NT2/D1 (cell line): ENCODE results near the gene UBXN2A.

Experiments
- DNase-seq: peaks from one replicate; pipeline ENCODE4 v3.0.0-alpha.2; 2011; ENCODE audit warnings: low read depth, low spot score
- H3K27me3 ChIP-seq: 2 replicates; pipeline ENCODE4 v1.6.0; 2011; ENCODE audit warnings: mild to moderate bottlenecking; ENCODE audit not compliant: insufficient read length, insufficient read depth
- H3K36me3 ChIP-seq: 2 replicates; pipeline ENCODE4 v1.6.1; 2011; ENCODE audit warnings: mild to moderate bottlenecking, low read length, mixed read lengths; ENCODE audit not compliant: insufficient read depth, insufficient read length
- H3K4me1 ChIP-seq: 2 replicates; pipeline ENCODE4 v1.5.1; 2011; ENCODE audit not compliant: insufficient read depth, insufficient read length
- H3K4me3 ChIP-seq: 2 replicates; pipeline ENCODE4 v1.5.1; 2011; ENCODE audit warnings: low read depth; ENCODE audit not compliant: insufficient read length
- H3K9ac ChIP-seq: 2 replicates; pipeline ENCODE4 v1.6.0; 2011; ENCODE audit warnings: low read depth; ENCODE audit not compliant: insufficient read length
- H3K9me3 ChIP-seq: 2 replicates; pipeline ENCODE4 v1.5.1; 2011; ENCODE audit warnings: mild to moderate bottlenecking, low read length; ENCODE audit not compliant: insufficient read depth
- SUZ12 ChIP-seq: IDR thresholded peaks from 2 replicates; pipeline ENCODE4 v1.6.1; 2011; ENCODE audit not compliant: insufficient read length, insufficient read depth; ENCODE audit errors: extremely low read depth
- YY1 ChIP-seq: IDR thresholded peaks from 2 replicates; pipeline ENCODE4 v1.6.1; 2011; ENCODE audit not compliant: insufficient read length, insufficient read depth
- ZNF274 ChIP-seq: IDR thresholded peaks from 2 replicates; pipeline ENCODE4 v1.6.1; 2011; ENCODE audit warnings: mild to moderate bottlenecking, low read depth, low read length

UBXN2A gene

DNA sequence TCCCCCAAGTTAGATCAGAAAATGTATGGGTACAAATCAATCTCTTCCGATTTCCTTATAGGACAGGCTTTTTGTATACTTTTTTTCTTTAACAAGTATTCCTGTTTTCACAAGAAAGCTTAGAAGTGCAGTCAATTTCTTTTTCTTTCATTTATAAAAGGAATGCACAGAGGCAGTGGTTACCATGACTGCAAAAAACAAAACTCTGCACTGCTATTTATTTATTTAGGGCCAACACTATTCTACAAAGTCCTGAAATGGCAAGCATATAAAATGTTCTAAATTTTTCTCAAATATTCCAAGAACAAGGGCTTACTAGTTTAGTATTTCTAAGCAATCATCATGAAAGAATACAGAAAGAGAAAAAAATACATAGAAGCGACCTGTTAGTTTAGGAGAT, 35.6 kb upstream of the UBXN2A start:
- no peak for DNase-seq
- Histone ChIP-seq H3K9ac (no peak overlapping the region), H3K4me1 (no peaks in the 10 kb centered on the region), H3K9me3 (no peaks in the 10 kb centered on the region), H3K27me3 (no peaks in the 10 kb centered on the region), H3K4me3 (no peak overlapping the region), H3K36me3 (no peaks in the 10 kb centered on the region)
- no peak for TF ChIP-seq SUZ12
- TF ChIP-seq YY1 = no peak
- TF ChIP-seq ZNF274 = no peak

DNA sequence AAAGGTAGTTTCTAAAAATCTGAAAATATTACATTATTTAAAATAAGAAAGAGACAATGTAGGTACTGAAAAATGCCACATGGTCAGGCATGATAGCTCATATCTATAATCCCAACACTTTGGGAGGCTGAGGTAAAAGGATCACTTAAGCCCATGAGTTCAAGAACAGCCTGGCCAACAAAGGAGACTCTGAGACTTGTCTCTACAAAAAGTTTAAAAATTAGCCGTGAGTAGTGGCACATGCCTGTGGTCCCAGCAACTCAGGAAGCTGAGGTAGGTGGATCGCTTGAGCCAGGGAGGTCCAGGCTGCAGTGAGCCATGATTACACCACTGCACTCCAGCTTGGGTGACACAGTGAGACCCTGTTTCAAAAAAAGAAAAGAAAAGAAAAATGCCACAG, 35.1 kb upstream of the UBXN2A start:
- H3K9ac ChIP-seq = no peak overlapping the region
- TF ChIP-seq ZNF274 = no peak
- H3K4me3 ChIP-seq = no peak overlapping the region
- H3K4me1 ChIP-seq = no peaks in the 10 kb centered on the region
- DNase-seq = no peak
- no peaks in the 10 kb centered on the region for H3K9me3 ChIP-seq
- H3K27me3 ChIP-seq = no peaks in the 10 kb centered on the region
- no peaks in the 10 kb centered on the region for H3K36me3 ChIP-seq

DNA sequence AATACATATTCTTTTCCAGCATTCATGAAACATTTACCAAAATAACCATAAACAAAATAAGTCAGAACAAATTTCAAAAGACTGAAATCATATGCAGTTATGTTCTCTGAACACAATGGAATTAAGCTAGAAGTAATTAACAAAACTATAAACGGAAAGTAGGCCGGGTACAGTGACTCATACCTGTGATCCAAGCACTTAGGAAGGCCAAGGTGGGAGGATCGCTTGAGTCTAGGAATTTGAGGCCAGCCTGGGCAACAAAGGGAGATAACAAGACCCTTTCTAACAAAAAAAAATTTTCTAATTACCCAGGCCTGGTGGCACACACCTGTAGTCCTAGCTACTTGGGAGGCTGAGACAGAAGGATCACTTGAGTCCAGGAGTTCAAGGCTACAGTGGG, 28.2 kb upstream of the UBXN2A start:
- H3K9ac ChIP-seq = no peak overlapping the region
- H3K27me3 ChIP-seq = no peaks in the 10 kb centered on the region
- H3K9me3 ChIP-seq = no peaks in the 10 kb centered on the region
- no peak for DNase-seq
- no peaks in the 10 kb centered on the region for H3K4me1 ChIP-seq
- H3K4me3 ChIP-seq = no peak overlapping the region
- TF ChIP-seq YY1 (no peak), ZNF274 (no peak), SUZ12 (no peak)
- no peaks in the 10 kb centered on the region for H3K36me3 ChIP-seq

DNA sequence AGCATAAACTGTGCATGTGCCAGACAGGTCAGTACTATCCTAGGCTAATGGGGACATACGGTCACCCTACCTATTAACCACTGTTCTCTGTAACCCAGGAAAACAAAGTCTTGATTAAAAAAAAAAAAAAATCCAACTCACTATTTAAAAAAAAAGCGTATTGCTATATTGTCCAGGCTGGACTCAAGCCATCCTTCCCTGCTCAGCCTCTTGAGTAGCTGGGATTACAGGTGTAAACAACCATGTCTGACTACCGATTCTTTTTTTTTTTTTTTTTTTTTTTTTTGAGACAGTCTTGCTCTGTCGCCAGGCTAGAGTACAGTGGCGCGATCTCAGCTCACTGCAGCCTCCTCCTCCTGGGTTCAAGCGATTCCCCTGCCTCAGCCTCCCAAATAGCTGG, 24.9 kb upstream of the UBXN2A start:
- no peaks in the 10 kb centered on the region for H3K4me1 ChIP-seq
- no peaks in the 10 kb centered on the region for H3K9me3 ChIP-seq
- H3K36me3 ChIP-seq = no peaks in the 10 kb centered on the region
- H3K9ac ChIP-seq = no peak overlapping the region
- no peak overlapping the region for H3K4me3 ChIP-seq
- no peak for DNase-seq
- H3K27me3 ChIP-seq = no peaks in the 10 kb centered on the region
- TF ChIP-seq YY1 = no peak
- no peak for TF ChIP-seq SUZ12
- TF ChIP-seq ZNF274 = no peak

DNA sequence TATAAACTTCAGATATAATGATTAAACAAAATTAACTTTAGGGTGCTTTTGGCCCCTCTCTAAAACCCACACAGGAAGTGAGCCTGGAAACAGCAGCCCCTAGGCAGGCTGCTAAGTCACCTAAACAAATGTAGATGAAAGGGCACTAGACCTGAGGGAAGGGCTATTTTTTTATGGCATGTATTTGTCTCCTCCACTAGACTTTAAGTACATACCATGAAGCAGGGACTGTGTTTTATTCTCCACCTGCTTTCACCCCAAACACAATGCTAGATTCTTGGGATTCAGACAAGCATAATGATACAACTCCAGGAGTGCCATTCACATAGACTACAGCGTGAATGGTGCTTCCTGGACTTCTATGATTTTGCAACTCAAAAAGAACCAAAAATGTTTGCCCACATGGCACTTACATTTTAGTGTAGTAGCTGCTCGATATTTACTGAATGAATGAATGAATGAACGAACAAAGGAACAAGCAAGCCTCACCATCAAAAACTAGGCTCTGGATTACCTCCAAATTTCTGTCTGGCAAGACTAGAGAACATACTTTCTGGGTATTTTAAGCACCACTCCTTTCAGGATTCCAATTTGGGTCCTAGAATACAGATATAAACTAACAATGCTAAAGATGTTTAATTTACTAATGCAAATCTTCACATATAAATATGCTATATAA, 23.4 kb upstream of the UBXN2A start:
- H3K27me3 ChIP-seq = no peaks in the 10 kb centered on the region
- H3K9ac ChIP-seq = no peak overlapping the region
- TF ChIP-seq ZNF274 (no peak), YY1 (no peak), SUZ12 (no peak)
- DNase-seq = no peak
- no peak overlapping the region for H3K4me3 ChIP-seq
- H3K4me1 ChIP-seq = no peaks in the 10 kb centered on the region
- no peaks in the 10 kb centered on the region for H3K36me3 ChIP-seq
- H3K9me3 ChIP-seq = no peaks in the 10 kb centered on the region

DNA sequence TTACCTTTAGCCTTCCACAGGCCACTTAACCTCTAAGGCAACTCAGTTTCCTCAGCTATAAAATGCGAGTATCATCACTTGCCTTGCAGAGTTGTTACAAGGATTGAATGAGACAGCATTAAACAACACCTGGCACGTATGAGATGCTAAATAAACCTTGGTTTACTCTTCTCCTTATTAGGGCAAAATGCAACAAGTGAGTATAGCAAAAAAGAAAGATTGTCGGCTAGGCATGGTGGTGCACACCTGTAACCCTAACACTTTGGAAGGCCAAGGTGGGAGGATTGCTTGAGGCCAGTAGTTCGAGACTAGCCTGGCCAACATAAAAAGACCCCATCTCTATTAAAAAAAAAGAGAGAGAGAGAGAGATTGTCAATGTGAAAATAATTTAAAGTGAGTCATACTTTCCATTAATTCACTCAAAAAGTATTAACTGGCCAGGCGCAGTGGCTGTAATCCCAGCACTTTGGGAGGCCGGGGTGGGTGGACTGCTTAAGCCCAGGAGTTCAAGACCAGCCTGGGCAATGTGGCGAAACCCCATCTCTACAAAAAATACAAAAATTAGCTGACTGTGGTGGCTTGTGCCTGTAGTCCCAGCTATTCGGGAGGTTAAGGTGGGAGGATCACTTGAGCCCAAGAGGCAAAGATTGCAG, 21.3 kb upstream of the UBXN2A start:
- H3K4me1 ChIP-seq = no peaks in the 10 kb centered on the region
- no peaks in the 10 kb centered on the region for H3K36me3 ChIP-seq
- no peak for DNase-seq
- no peaks in the 10 kb centered on the region for H3K9me3 ChIP-seq
- no peak overlapping the region for H3K9ac ChIP-seq
- TF ChIP-seq SUZ12 (no peak), YY1 (no peak), ZNF274 (no peak)
- H3K27me3 ChIP-seq = no peaks in the 10 kb centered on the region
- no peak overlapping the region for H3K4me3 ChIP-seq

DNA sequence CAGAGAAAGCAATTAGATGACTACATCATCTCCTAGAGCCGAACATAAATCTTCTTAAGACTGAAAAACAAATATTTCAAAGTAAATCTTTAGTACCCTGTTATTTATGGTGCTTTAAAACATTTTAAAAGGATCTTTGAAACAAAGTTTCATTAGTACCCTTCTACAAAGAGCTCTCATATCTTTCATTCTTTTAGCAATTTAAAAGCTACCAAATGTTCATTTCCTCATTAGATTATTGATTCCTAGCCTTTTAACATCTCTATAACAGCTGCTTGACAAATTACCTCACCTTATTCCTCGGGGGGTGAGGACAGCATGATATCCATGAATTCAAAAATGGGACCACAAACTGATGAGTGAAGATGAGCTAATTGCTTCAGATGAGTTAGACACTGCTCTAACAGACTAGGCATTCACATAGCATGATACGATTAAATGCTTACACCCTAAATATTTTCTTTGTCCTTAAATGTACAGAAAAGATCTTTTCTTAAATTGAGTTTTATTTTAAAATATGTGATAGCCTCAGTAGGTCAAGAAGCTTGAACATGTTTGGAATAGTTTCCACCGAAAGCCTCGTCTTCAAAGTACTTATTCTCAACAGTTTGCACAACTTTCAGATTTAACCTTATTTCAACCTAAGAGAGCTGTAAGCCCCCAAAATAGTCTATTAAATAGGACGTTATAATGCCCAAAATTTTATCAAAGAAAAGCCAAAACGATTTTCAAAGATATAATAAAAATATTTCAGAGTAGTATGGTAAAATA, 15.5 kb upstream of the UBXN2A start:
- H3K27me3 ChIP-seq = no peaks in the 10 kb centered on the region
- H3K9ac ChIP-seq = no peak overlapping the region
- H3K4me3 ChIP-seq = no peak overlapping the region
- H3K4me1 ChIP-seq = no peaks in the 10 kb centered on the region
- H3K9me3 ChIP-seq = no peaks in the 10 kb centered on the region
- H3K36me3 ChIP-seq = peaks cover 9% of the 10 kb centered on the region
- DNase-seq = no peak
- no peak for TF ChIP-seq ZNF274
- TF ChIP-seq SUZ12 = no peak
- TF ChIP-seq YY1 = no peak
